SK-N-SH treated with all-trans-retinoic acid at 6 μM for 48 hours (cell line): ENCODE data around the gene PLA2G4B.

Experiments used
- ATAC-seq: fragments of 200-7000 bp; cut with Tn5 transposase; 3 replicates; pipeline ENCODE4 v1.9.1; 2020; ENCODE audit warnings: mild to moderate bottlenecking, moderate library complexity
- ARNTL ChIP-seq: fragments of 450-650 bp; formaldehyde crosslinking; IDR thresholded peaks from 2 replicates; pipeline ENCODE4 v1.5.0; 2020; ENCODE audit warnings: low read depth, mild to moderate bottlenecking, moderate library complexity, borderline replicate concordance
- BACH2 ChIP-seq: fragments of 250-450 bp; sonication (Bioruptor Pico); IDR thresholded peaks from 2 replicates; pipeline ENCODE4 v1.9.0; 2021; ENCODE audit warnings: mild to moderate bottlenecking, borderline replicate concordance
- CREB5 ChIP-seq: fragments of 250-450 bp; sonication (Bioruptor Pico); IDR thresholded peaks from 2 replicates; pipeline ENCODE4 v1.5.1; 2020; ENCODE audit warnings: low read depth, mild to moderate bottlenecking, moderate library complexity
- CSDC2 ChIP-seq: fragments of 250-450 bp; sonication (Bioruptor Pico); IDR thresholded peaks from 2 replicates; pipeline ENCODE4 v1.5.0; 2020; ENCODE audit warnings: mild to moderate bottlenecking, moderate library complexity
- CSRNP3 ChIP-seq: fragments of 250-450 bp; sonication (Bioruptor Pico); IDR thresholded peaks from 2 replicates; pipeline ENCODE4 v1.5.1; 2021; ENCODE audit warnings: mild to moderate bottlenecking, moderate library complexity
- ESRRG ChIP-seq: fragments of 250-450 bp; sonication (Bioruptor Pico); IDR thresholded peaks from 2 replicates; pipeline ENCODE4 v1.6.1; 2021; ENCODE audit warnings: mild to moderate bottlenecking
- GLIS3 ChIP-seq: fragments of 250-450 bp; sonication (Bioruptor Pico); IDR thresholded peaks from 2 replicates; pipeline ENCODE4 v1.5.0; 2020; ENCODE audit warnings: mild to moderate bottlenecking, moderate library complexity
- ISL1 ChIP-seq: fragments of 250-450 bp; sonication (Bioruptor Pico); IDR thresholded peaks from 2 replicates; pipeline ENCODE4 v2.1.2; 2022; ENCODE audit warnings: mild to moderate bottlenecking, moderate library complexity
- OSR1 ChIP-seq: fragments of 250-450 bp; sonication (Bioruptor Pico); IDR thresholded peaks from 2 replicates; pipeline ENCODE4 v1.8.0; 2022; ENCODE audit warnings: moderate library complexity, mild to moderate bottlenecking, inconsistent platforms
- PATZ1 ChIP-seq: fragments of 250-450 bp; sonication (Bioruptor Pico); IDR thresholded peaks from 2 replicates; pipeline ENCODE4 v1.8.0; 2020; ENCODE audit warnings: mild to moderate bottlenecking, moderate library complexity, borderline replicate concordance
- POU6F1 ChIP-seq: fragments of 250-450 bp; sonication (Bioruptor Pico); IDR thresholded peaks from 2 replicates; pipeline ENCODE4 v1.8.0; 2021; ENCODE audit warnings: low read depth, mild to moderate bottlenecking, moderate library complexity, borderline replicate concordance
- PPARA ChIP-seq: fragments of 250-450 bp; sonication (Bioruptor Pico); IDR thresholded peaks from 2 replicates; pipeline ENCODE4 v1.5.0; 2020; ENCODE audit warnings: mild to moderate bottlenecking, borderline replicate concordance
- RARB ChIP-seq: fragments of 250-450 bp; sonication (Bioruptor Pico); IDR thresholded peaks from 2 replicates; pipeline ENCODE4 v1.8.0; 2021; ENCODE audit warnings: mild to moderate bottlenecking, moderate library complexity
- SNAI2 ChIP-seq: fragments of 250-450 bp; sonication (Bioruptor Pico); IDR thresholded peaks from 2 replicates; pipeline ENCODE4 v1.5.0; 2020; ENCODE audit warnings: mild to moderate bottlenecking, moderate library complexity
- TCF4 ChIP-seq: fragments of 250-450 bp; sonication (Bioruptor Pico); IDR thresholded peaks from 2 replicates; pipeline ENCODE4 v1.8.0; 2021; ENCODE audit warnings: mild to moderate bottlenecking, moderate library complexity, borderline replicate concordance
- TOX ChIP-seq: fragments of 250-450 bp; sonication (Bioruptor Pico); IDR thresholded peaks from 2 replicates; pipeline ENCODE4 v1.8.0; 2021; ENCODE audit warnings: mild to moderate bottlenecking, moderate library complexity, borderline replicate concordance
- ZC3H10 ChIP-seq: fragments of 250-450 bp; sonication (Bioruptor Pico); IDR thresholded peaks from 2 replicates; pipeline ENCODE4 v1.5.1; 2021; ENCODE audit warnings: mild to moderate bottlenecking, moderate library complexity
- ZFP3 ChIP-seq: fragments of 250-450 bp; sonication (Bioruptor Pico); IDR thresholded peaks from 2 replicates; pipeline ENCODE4 v1.5.0; 2020; ENCODE audit warnings: mild to moderate bottlenecking, moderate library complexity
- ZFP30 ChIP-seq: fragments of 450-650 bp; formaldehyde crosslinking; IDR thresholded peaks from 2 replicates; pipeline ENCODE4 v1.5.0; 2022; ENCODE audit warnings: mild to moderate bottlenecking, moderate library complexity
- ZNF565 ChIP-seq: fragments of 450-650 bp; formaldehyde crosslinking; conservative IDR thresholded peaks from 2 replicates; pipeline ENCODE4 v1.5.0; 2020; ENCODE audit warnings: low read depth, mild to moderate bottlenecking, moderate library complexity
- ZNF70 ChIP-seq: fragments of 450-650 bp; formaldehyde crosslinking; IDR thresholded peaks from 2 replicates; pipeline ENCODE4 v1.5.0; 2020; ENCODE audit warnings: mild to moderate bottlenecking, moderate library complexity
- ZNF8 ChIP-seq: fragments of 450-650 bp; formaldehyde crosslinking; IDR thresholded peaks from 2 replicates; pipeline ENCODE4 v1.5.0; 2020; ENCODE audit warnings: mild to moderate bottlenecking, moderate library complexity

Gene PLA2G4B

GRCh38 chr15:41801850-41802455 is 36.7 kb upstream of the PLA2G4B start:
- no peak for ATAC-seq

GRCh38 chr15:41804361-41804760 is 34.3 kb upstream of the PLA2G4B start:
- no peak for ATAC-seq
- no peak for TF ChIP-seq ISL1 (CRISPR knock-in tag)
- TF ChIP-seq ESRRG (CRISPR knock-in tag): no peak
- TF ChIP-seq ZNF565 (CRISPR knock-in tag): no peak
- TF ChIP-seq TOX (CRISPR knock-in tag): no peak

More at GRCh38 chr15:41801850-41802455, 36.7 kb upstream of the PLA2G4B start:
- TF ChIP-seq CSDC2 (CRISPR knock-in tag) (no peak), SNAI2 (no peak), ZNF565 (CRISPR knock-in tag) (no peak), POU6F1 (CRISPR knock-in tag) (no peak), ZFP3 (no peak), RARB (CRISPR knock-in tag) (no peak), ARNTL (CRISPR knock-in tag) (no peak), ZNF8 (CRISPR knock-in tag) (no peak), BACH2 (CRISPR knock-in tag) (no peak), PATZ1 (CRISPR knock-in tag) (no peak), TCF4 (no peak), ISL1 (CRISPR knock-in tag) (no peak), ZC3H10 (no peak), ESRRG (CRISPR knock-in tag) (no peak), PPARA (CRISPR knock-in tag) (no peak), OSR1 (no peak), CREB5 (CRISPR knock-in tag) (no peak), TOX (CRISPR knock-in tag) (no peak), GLIS3 (CRISPR knock-in tag) (no peak), ZFP30 (CRISPR knock-in tag) (no peak)

GRCh38 chr15:41804916-41805666 is 33.6 kb upstream of the PLA2G4B start:
- ATAC-seq: no peak
- TF ChIP-seq ZFP30 (CRISPR knock-in tag) (no peak), SNAI2 (no peak), ZFP3 (no peak), ESRRG (CRISPR knock-in tag) (no peak), POU6F1 (CRISPR knock-in tag) (no peak), RARB (CRISPR knock-in tag) (no peak), ZC3H10 (no peak), GLIS3 (CRISPR knock-in tag) (no peak), CREB5 (CRISPR knock-in tag) (no peak), PPARA (CRISPR knock-in tag) (no peak), ISL1 (CRISPR knock-in tag) (no peak), ZNF565 (CRISPR knock-in tag) (no peak), BACH2 (CRISPR knock-in tag) (no peak), CSRNP3 (CRISPR knock-in tag) (no peak), OSR1 (no peak), TOX (CRISPR knock-in tag) (no peak), ZNF70 (no peak), PATZ1 (CRISPR knock-in tag) (no peak)
- TF ChIP-seq, all 23 proteins: peak for 0
